RWPE1 (cell line): ENCODE data around the gene XRRA1.

Experiments
- CTCF ChIA-PET: fragments of 350-600 bp; sonication (Branson Sonifier 250); formaldehyde crosslinking; extraction: SDS; loops from one replicate; lab custom pipeline; 2021; lab: Yijun Ruan, JAX
- POLR2A ChIA-PET: fragments of 400-600 bp; formaldehyde crosslinking; extraction: SDS; loops from one replicate; lab custom pipeline; 2020; ENCODE audit warnings: antibody characterized with exemption; ENCODE audit not compliant: low non-redundant PET; lab: Yijun Ruan, JAX
- DNase-seq: peaks from one replicate; pipeline ENCODE4 v3.0.0; 2012; ENCODE audit warnings: low spot score
- H3K27ac ChIP-seq: fragments of 450-650 bp; 2 replicates; pipeline ENCODE4 v1.5.1; 2017
- CTCF ChIP-seq: fragments of 450-650 bp; conservative IDR thresholded peaks from 2 replicates; pipeline ENCODE4 v1.5.1; 2017; ENCODE audit warnings: low read depth, mild to moderate bottlenecking

XRRA1 gene

GRCh38 chr11:74984730-74985129 is 35.8 kb upstream of the XRRA1 start:
- CTCF ChIA-PET: no interaction called here
- POLR2A ChIA-PET: no interaction called here
- no peak for DNase-seq
- no peak for TF ChIP-seq CTCF
- no peak overlapping the region for H3K27ac ChIP-seq

GRCh38 chr11:74984070-74984469 is 35.2 kb upstream of the XRRA1 start:
- no peak for DNase-seq
- CTCF ChIA-PET: no interaction called here
- H3K27ac ChIP-seq: no peak overlapping the region
- TF ChIP-seq CTCF: no peak
- POLR2A ChIA-PET: interaction anchor here (0.6 kb wide), 1 partner anchor 110 kb away, joined by 8 read pairs; no protein-coding TSS in a partner anchor

- CTCF ChIA-PET: no interaction called here
- POLR2A ChIA-PET: no interaction called here
- H3K27ac ChIP-seq: no peak overlapping the region
- DNase-seq: no peak
- TF ChIP-seq CTCF: no peak
Observed at GRCh38 chr11:74981888-74982287, 33.0 kb upstream of the XRRA1 start.

GRCh38 chr11:74980634-74981033 is 31.7 kb upstream of the XRRA1 start:
- DNase-seq: no peak
- TF ChIP-seq CTCF: no peak
- ChIA-PET CTCF (no interaction called here), POLR2A (no interaction called here)
- no peak overlapping the region for H3K27ac ChIP-seq

GRCh38 chr11:74978041-74978440 is 29.1 kb upstream of the XRRA1 start:
- TF ChIP-seq CTCF: no peak
- no peak for DNase-seq
- CTCF ChIA-PET: no interaction called here
- no peak overlapping the region for H3K27ac ChIP-seq
- POLR2A ChIA-PET: no interaction called here

GRCh38 chr11:74971424-74971823 is 22.5 kb upstream of the XRRA1 start:
- POLR2A ChIA-PET: no interaction called here
- TF ChIP-seq CTCF: no peak
- CTCF ChIA-PET: interaction anchor here (0.6 to 0.7 kb wide), 2 partner anchors 42 to 45 kb away, joined by 3 to 4 read pairs; no protein-coding TSS in a partner anchor
- no peak for DNase-seq
- H3K27ac ChIP-seq: no peak overlapping the region
